Prostate gland (tissue), 2 donors: ENCODE results near the gene TAF1D.

Experiments
- CTCF ChIP-seq, 4 experiments: fragments of 200-600 bp in 2 of 4; fragments of 450-650 bp in 2 of 4; sonication (generic) in 2 of 4; IDR thresholded peaks; 1 replicate in 3 of 4; 2 replicates in 1 of 4; pipeline ENCODE4 v1.5.1; 2016 to 2019; ENCODE audit warnings: antibody characterized with exemption in 4 of 4, mild to moderate bottlenecking in 2 of 4, moderate library complexity in 2 of 4
- POLR2A ChIP-seq: fragments of 450-650 bp; IDR thresholded peaks from one replicate; pipeline ENCODE4 v1.6.1; 2016; ENCODE audit warnings: antibody characterized with exemption, mild to moderate bottlenecking

- TF ChIP-seq CTCF (IDR thresholded peaks at IDR 0.05) (no peak), POLR2A (no peak)
These were observed 24.3 kb upstream of the TAF1D start for GRCh38 chr11:93765551-93765950.
